Sciatic nerve (tissue), 2 donors: ENCODE measurements around the gene HOXC4. TPM values are rescaled to one million over a fixed set of nuclear protein-coding genes. Genes with fewer than 3 reads are reported as not detected.
"Not testable (repeated sequence)": the region's sequence is repeated elsewhere in the genome, so short reads cannot be mapped to it uniquely, and the experiment has no call there.

ENCODE experiments used
- ATAC-seq: fragments of 200-7000 bp; cut with Tn5 transposase; one replicate; pipeline ENCODE4 v1.9.1; 2020; ENCODE audit warnings: mild to moderate bottlenecking, moderate library complexity
- DNase-seq: peaks from one replicate; pipeline ENCODE4 v3.0.0-alpha.2; 2020; ENCODE audit warnings: low spot score
- intact Hi-C: fragments of 100-400 bp; cut with DNase I; formaldehyde crosslinking; loops from one replicate; pipeline ENCODE4 v1.14.2; 2022
- total RNA-seq: library from RNA; stranded (reverse); fragmentation: NEBNext Ultra II Directional; extraction: Animal tissue kit (Norgen Biotek cat#: 25700); gene quantifications from one replicate; pipeline ENCODE4 v1.2.1, GENCODE V29; 2021
- donor health status: DM: no; HTN: no; CAD: no.
- donor health status: DM: no; HTN: no; CAD: no.

HOXC4 gene
- total RNA-seq, 1 donor from 2014 or later: 23.6 TPM

- intact Hi-C loops: no loop called here
- no peak for ATAC-seq
- DNase-seq: no peak
Measured at GRCh38 chr12:54036620-54037359, 16.8 kb upstream of the HOXC4 start.

- intact Hi-C loops: no loop called here
- no peak for DNase-seq
- no peak for ATAC-seq
Measured at GRCh38 chr12:54037360-54038283, 16.0 kb upstream of the HOXC4 start.

- ATAC-seq (no peak), DNase-seq (no peak)
- intact Hi-C loops: no loop called here
Measured at GRCh38 chr12:54038284-54038870, 15.3 kb upstream of the HOXC4 start.

- no peak for DNase-seq
- intact Hi-C loops: no loop called here
- peak; percentile 58 for ATAC-seq
Measured at GRCh38 chr12:54038871-54039414, 14.7 kb upstream of the HOXC4 start.

GRCh38 chr12:54039417-54040147 is 14.1 kb upstream of the HOXC4 start:
- intact Hi-C loops: no loop called here
- peak; percentile 84 for DNase-seq
- peak; percentile 82 for ATAC-seq

- DNase-seq (peak; percentile 54), ATAC-seq (peak; percentile 78)
- intact Hi-C loops: no loop called here
Measured at GRCh38 chr12:54040148-54040494, 13.5 kb upstream of the HOXC4 start.

- ATAC-seq (no peak), DNase-seq (no peak)
- intact Hi-C loops: no loop called here
Measured at GRCh38 chr12:54040648-54041047, 13.0 kb upstream of the HOXC4 start.

- DNase-seq (no peak), ATAC-seq (no peak)
- intact Hi-C loops: no loop called here
Measured at GRCh38 chr12:54041097-54041690, 12.4 kb upstream of the HOXC4 start.

GRCh38 chr12:54042033-54042432 is 11.6 kb upstream of the HOXC4 start:
- DNase-seq, intact Hi-C loops, ATAC-seq: not testable (repeated sequence)

- no peak for ATAC-seq
- no peak for DNase-seq
- intact Hi-C loops: no loop called here
Measured at GRCh38 chr12:54042970-54043853, 10.4 kb upstream of the HOXC4 start.

GRCh38 chr12:54044425-54045103 is 9.1 kb upstream of the HOXC4 start:
- ATAC-seq (no peak), DNase-seq (no peak)
- intact Hi-C loops: no loop called here

GRCh38 chr12:54045401-54045800 is 8.2 kb upstream of the HOXC4 start:
- no peak for DNase-seq
- ATAC-seq: no peak
- intact Hi-C loops: no loop called here

- intact Hi-C loops: no loop called here
- no peak for ATAC-seq
- no peak for DNase-seq
Measured at GRCh38 chr12:54045868-54046521, 7.6 kb upstream of the HOXC4 start.

GRCh38 chr12:54046809-54047159 is 6.9 kb upstream of the HOXC4 start:
- ATAC-seq (peak; percentile 7), DNase-seq (no peak)
- intact Hi-C loops: no loop called here

GRCh38 chr12:54047160-54047963 is 6.3 kb upstream of the HOXC4 start:
- ATAC-seq (no peak), DNase-seq (no peak)
- intact Hi-C loops: no loop called here

GRCh38 chr12:54047964-54048303 is 5.7 kb upstream of the HOXC4 start:
- DNase-seq: no peak
- intact Hi-C loops: no loop called here
- no peak for ATAC-seq
